Stimulated activated CD8-positive, alpha-beta memory T cell treated with anti-CD3 and anti-CD28 coated beads, Interleukin-12 subunit alpha, Interleukin-12 subunit beta, amount 100 ng/mL, for 24 hours (primary cell): ENCODE data around the gene A2ML1.
A peak's percentile ranks its signal among the peaks of the same experiment; 100 is the strongest.
"Not testable (repeated sequence)": the region's sequence is repeated elsewhere in the genome, so short reads cannot be mapped to it uniquely, and the experiment has no call there.

Experiments used
- DNase-seq: peaks from one replicate; pipeline ENCODE4 v3.0.0-alpha.2; 2020; ENCODE audit errors: extremely low read depth

Gene A2ML1

DNA sequence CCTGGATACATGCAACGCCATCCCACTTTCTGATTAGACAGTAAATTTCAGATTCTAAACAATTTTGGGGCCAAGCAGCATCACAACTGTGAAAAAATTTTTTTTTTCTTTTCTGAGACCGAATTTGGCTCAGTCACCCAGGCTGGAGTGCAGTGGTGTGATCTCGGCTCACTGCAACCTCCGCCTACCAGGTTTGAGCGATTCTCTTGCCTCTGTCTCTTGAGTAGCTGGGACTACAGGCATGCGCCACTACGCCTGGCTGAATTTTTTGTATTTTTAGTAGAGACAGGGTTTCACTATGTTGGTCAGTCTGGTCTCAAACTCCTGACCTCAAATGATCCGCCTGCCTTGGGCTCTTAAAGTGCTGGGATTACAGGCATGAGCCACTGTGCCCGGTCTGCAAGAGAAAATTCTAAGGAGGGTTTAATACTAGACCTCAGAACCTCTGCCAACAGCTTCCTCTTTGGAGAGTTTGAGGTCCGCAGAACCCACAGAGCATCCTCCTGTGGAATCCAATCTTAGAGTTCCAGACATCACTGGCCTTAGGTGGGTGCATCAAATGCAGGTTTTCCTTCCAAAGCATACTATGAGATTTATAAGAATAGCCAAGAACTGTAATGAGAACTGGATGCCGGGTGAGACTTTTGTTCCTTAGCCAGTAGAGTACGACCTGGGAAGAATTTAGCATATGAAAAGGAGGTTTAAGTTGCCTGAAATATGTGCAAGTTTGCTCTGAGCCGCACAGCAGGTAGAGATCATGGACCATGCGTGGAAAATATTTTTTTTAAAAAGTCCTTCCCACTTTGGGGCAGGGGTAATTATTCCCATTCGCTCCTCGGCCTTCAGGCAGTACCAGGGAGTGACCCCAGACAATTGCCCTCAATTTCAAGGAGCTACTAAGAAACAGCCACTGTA is 84.1 kb downstream of the A2ML1 start:
- no peak for DNase-seq

DNA sequence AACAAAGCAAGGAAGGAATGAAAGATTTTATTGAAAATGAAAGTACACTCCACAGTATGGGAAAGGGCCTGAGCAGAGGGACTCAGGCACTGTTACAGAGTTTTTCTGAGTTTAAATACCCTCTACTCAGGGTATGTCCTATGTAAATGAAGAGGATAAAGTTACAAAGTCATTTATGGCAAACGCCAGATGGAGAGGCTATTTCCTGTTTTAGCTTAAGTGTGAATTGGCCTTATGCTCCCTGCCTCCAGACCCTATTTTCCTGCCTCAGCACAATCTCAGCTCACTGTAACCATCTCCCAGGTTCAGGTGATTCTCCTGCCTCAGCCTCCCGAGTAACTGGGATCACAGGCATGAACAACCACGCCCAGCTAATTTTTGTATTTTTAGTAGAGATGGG is 85.1 kb downstream of the A2ML1 start:
- no peak for DNase-seq

DNA sequence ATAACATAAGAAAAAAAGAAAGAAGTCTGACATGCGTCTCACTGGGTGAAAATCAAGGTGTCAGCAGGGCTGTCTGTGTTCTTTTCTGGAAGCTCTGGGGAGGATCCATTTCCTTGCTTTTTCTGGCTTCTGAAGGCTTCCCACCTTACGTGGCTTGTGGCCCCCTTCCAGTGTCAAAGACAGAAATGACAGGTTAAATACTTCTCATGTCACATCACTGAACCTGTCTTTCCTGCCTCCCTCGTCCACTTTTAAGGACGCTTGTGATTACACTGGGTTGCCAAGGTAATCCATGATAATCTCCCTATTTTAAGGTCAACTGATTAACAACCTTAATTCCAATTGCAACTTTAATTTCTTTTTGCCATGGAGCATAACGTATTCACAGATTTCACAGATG is 87.3 kb downstream of the A2ML1 start:
- no peak for DNase-seq

DNA sequence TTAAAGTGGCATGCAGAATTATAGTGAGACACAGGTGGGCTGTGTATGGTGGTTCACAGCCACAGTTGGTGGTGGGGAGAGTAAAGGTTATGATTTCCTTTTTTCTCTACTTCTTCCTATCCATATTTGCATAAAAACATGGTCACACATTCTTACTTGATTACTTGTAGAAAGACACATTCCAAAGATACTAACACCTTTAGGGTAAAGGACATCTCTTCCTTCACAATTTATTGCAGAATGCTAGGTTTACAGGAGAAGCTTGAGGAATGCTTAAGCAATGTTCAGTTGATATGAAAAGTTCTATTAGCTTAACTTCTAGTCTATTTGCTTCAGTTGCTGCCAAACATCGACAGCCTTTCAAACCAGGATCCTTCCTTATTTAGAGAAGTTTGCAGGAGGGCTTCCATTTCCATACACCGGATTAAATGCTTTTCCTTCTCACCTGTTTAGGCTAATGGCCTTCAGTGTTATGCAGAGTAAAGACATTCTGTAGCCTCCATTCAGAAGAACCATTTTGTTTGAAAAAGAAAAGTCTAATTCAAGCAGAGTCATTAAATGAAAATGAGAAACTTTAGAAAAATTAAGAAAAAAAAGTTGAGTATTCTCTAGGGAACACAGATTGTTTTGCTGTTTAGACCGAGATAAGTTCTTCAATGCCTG is 89.3 kb downstream of the A2ML1 start:
- DNase-seq = no peak

DNA sequence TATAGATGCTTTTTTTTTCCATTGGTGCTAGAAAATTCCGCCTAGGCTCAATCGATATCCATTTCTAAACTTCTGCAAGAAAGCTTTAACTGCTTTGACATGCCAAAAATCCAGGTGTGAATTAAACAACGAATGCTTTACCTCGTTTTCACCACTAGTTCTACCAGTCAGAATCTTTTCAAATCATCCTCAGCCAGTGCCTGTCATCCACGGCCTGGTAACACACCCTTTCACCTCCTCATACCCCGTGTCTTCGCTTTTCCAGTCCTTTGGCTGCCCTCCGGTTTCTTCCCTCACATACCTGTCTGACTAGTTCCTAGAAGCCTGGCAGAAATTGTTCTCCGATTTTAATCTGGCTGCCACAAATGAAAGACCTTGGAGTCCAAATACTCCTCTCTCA is 90.5 kb downstream of the A2ML1 start:
- DNase-seq = no peak

DNA sequence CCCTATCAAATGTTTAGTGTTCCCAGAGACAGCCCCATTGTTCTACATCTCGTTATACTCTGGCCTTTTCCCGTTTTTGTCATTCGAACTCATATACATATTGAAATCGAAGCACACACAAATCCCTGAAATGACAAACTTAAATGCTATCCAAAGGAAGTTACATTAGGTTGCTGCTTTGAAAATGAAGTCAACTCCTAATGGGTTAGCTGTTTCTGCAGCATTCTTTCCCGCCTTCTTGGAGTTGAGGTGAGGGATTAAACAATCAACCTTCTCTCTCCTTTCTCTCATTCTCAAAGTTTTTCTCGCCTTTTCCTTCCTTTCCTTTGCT is 91.2 kb downstream of the A2ML1 start:
- no peak for DNase-seq

DNA sequence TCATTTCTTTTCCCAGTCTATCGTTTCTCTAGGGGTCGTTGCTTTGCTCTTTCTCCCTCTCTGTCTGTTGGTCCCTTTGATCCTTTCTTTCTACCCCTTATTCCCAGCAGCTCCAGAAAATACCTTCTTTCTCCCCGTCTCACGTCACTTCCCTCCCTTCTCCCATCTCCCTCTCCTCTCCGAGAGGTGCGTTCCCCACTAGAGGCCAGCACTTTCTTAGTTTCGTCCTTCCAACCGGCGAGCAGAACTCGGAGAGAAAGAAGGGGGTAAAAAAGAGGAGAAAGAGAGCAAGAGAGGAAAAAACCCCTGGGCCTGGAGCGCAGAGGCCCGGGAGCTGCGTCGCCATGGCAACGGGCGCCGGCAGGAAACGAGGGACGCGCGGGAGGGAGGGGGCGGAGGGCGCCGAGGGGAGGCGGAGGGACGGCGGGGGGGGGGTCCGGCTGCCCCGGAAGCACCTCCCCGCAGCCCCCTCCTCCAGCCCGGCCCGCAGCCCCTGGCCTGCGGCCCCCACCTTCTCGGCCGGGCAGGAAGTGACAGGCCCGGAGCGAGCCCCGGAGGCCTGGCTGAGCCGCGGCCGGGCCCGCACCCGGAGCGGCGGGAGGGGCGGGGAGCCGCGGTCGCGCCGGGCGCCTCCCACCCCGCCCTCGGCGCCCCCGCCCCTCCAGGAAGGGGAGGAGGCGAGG is 91.8 kb downstream of the A2ML1 start, which contains the start of gene PHC1:
Gene PHC1, plus strand, starts transcription at position 477 of the 683 bp plus-strand sequence. CDS start 3,169 bp downstream, outside the sequence.
- peak; percentile 50 for DNase-seq

DNA sequence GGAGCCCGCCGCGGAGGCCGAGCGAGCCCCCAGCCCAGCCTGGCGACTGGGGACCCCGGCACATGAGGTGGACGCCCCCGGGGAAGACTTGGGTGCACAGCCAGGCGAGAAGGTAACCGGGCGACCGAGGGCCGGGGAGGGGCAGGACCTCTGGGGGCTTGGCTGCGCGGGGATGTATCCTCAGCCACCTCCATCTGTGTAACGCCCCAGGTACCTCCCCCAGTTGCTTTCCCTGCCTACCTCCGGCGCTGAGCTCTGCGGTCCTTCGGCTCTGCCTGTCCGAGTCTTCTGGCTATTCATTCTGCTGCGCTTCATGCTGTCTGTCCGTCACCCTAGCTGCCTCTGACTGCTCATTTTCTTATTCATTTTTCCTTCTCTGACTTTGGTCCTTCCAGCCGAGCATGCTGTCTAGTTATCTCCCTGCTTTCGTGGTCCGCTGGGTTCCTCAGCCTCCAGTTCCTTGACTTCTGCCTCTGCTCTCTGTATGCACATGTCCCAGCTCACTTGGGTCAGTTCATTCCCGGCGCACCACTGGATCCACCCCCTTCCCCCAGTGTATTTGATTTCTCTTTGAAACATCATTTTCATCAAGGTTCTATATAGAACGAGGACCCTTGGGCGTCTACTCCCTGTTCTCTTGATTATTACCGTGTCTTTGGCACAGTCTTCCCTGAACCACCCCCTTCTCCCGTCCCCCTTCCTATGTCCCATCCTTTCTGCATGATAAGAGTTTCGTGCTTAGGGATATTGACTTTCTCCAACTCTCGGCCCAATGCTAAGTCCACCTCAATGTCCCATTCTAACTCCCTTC is 92.5 kb downstream of the A2ML1 start:
- DNase-seq = peak; percentile 21

DNA sequence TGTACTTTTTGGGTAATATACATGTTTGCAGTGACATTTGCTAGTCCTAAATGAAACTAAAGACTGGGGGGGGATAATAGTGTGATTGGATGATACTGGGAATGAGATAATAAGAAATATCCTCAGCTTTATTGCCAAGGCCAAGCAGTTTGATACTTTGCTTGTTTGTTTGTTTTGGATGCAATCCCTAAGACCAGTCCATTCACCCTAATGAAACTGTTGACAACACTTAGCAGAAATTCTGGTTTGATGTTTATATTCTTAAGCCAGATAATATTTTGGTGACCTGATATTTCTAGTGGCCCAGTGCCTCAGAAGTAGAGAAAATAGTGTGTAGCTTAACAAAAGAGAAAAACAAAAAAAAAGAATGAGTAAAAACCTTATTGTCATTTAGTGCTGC is 93.7 kb downstream of the A2ML1 start:
- DNase-seq = no peak

DNA sequence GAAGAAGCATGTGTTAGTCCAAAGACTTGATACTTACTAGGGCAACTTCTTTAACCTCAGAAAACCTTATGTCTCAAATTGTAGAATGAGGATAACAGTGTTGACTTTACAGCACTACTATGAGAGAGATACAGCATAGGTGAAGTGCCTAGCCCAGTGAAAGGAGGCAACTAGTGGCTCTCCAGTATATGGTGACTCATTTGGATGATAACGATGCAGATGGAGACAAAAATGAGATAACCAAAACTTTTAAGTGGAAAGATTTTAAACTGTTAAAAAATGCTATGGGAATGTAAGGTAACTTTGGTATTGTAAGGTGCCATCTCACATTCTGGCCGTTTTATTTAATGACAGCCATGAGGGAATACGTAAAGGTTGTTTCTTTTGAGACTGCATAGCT is 94.6 kb downstream of the A2ML1 start:
- DNase-seq = no peak

DNA sequence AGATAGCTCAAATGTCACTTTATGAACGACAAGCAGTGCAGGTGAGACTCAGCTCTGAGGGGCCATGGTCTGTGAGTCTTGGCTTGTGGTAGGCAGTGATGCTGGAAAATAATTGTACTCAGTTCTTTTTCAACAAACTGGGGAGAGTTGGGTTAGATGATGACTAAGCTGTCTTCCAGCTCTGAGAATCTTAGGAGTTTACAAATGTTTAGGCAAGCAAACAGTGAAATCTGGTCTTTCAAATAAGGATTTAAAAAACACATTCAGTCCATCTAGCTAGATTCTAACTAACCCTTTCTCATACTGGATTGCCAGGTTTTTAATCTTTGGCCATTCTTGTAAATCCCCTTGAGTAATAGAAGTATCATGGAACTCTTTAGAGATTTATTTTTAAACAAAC is 95.3 kb downstream of the A2ML1 start:
- no peak for DNase-seq

DNA sequence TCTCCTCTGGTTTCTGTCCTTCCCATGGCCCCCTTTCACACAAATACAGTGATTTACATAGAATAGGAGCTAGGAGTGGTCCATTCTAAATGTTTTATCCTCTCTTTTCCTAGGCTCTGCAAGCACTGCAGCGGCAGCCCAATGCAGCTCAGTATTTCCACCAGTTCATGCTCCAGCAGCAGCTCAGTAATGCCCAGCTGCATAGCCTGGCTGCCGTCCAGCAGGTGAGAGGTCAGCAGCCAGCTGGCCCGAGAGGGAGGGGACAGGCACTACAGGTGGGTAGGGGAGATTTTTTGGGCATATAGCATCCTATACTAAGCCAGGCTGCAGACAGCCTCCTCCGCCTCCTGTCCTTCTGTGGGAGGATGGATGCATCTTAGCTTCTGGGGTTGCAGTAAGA is 97.2 kb downstream of the A2ML1 start:
- not testable (repeated sequence) for DNase-seq

DNA sequence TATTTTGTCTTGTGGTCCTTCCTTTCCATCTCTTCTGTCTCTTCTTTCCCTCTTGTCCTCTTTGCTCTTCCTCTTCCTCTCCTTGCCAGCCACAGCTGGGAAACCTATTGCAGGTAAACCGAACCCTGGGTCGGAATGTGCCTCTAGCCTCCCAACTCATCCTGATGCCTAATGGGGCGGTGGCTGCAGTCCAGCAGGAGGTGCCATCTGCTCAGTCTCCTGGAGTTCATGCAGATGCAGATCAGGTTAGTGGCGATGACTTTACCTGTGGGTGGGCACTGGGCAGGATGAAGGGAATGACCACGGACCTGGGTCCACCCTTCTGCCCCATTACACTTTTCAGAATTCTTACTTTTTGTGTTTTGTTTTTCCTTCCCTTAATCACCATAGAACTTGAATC is 100.1 kb downstream of the A2ML1 start:
- no peak for DNase-seq
